GM18499 (cell line): Measurements from ENCODE around the gene TFF3.

Experiments
- ATAC-seq: cut with Tn5 transposase; IDR thresholded peaks from one replicate; pipeline ENCODE4 v1.9.1; 2021; ENCODE audit warnings: moderate number of reproducible peaks; ENCODE audit not compliant: insufficient read depth, unreplicated experiment

The TFF3 gene

GRCh38 chr21:42307106-42307505, 8.1 kb downstream of the TFF3 start:
- no peak for ATAC-seq

GRCh38 chr21:42306366-42307035, 8.7 kb downstream of the TFF3 start:
- no peak for ATAC-seq

- no peak for ATAC-seq
These were observed 9.5 kb downstream of the TFF3 start for GRCh38 chr21:42305707-42306147.

GRCh38 chr21:42304556-42305454, 10.4 kb downstream of the TFF3 start:
- ATAC-seq: no peak

- ATAC-seq: no peak
These were observed 11.8 kb downstream of the TFF3 start for GRCh38 chr21:42303443-42303842.

- no peak for ATAC-seq
These were observed 12.4 kb downstream of the TFF3 start for GRCh38 chr21:42302794-42303193.

- no peak for ATAC-seq
These were observed 13.0 kb downstream of the TFF3 start for GRCh38 chr21:42302076-42302650.

- no peak for ATAC-seq
These were observed 13.7 kb downstream of the TFF3 start for GRCh38 chr21:42301371-42302075.

GRCh38 chr21:42300956-42301355, 14.3 kb downstream of the TFF3 start:
- no peak for ATAC-seq

GRCh38 chr21:42300045-42300583, 15.1 kb downstream of the TFF3 start:
- no peak for ATAC-seq

GRCh38 chr21:42299324-42300044, 15.7 kb downstream of the TFF3 start:
- ATAC-seq: no peak

GRCh38 chr21:42298657-42299056, 16.6 kb downstream of the TFF3 start:
- ATAC-seq: no peak

- ATAC-seq: no peak
These were observed 17.0 kb downstream of the TFF3 start for GRCh38 chr21:42298237-42298636.

GRCh38 chr21:42297377-42297776, 17.8 kb downstream of the TFF3 start:
- no peak for ATAC-seq

- no peak for ATAC-seq
These were observed 18.7 kb downstream of the TFF3 start for GRCh38 chr21:42296501-42296900.

GRCh38 chr21:42295845-42296244, 19.4 kb downstream of the TFF3 start:
- ATAC-seq: no peak

- ATAC-seq: no peak
These were observed 20.8 kb downstream of the TFF3 start for GRCh38 chr21:42294273-42294880.

GRCh38 chr21:42293649-42294272, 21.4 kb downstream of the TFF3 start:
- ATAC-seq: no peak
